CD4-positive, alpha-beta T cell treated with Interferon gamma for 1 hour (primary cell): ENCODE data around the gene ELFN2.

ENCODE experiments used
- DNase-seq: peaks from one replicate; pipeline ENCODE4 v3.0.0-alpha.2; 2020

Gene ELFN2

GRCh38 chr22:37379085-37379484 lies 48.2 kb downstream of the ELFN2 start:
- no peak for DNase-seq

GRCh38 chr22:37378642-37379058 lies 48.6 kb downstream of the ELFN2 start:
- no peak for DNase-seq

GRCh38 chr22:37377927-37378326 lies 49.4 kb downstream of the ELFN2 start:
- peak; percentile 9 for DNase-seq

GRCh38 chr22:37377138-37377537 lies 50.1 kb downstream of the ELFN2 start:
- no peak for DNase-seq

- no peak for DNase-seq
Measured at GRCh38 chr22:37376643-37377042, 50.6 kb downstream of the ELFN2 start.

- no peak for DNase-seq
Measured at GRCh38 chr22:37375801-37376200, 51.5 kb downstream of the ELFN2 start.

GRCh38 chr22:37374571-37374970 lies 52.7 kb downstream of the ELFN2 start:
- DNase-seq, result no peak

- DNase-seq, result no peak
Measured at GRCh38 chr22:37373451-37373850, 53.8 kb downstream of the ELFN2 start.

GRCh38 chr22:37371911-37372310 lies 55.4 kb downstream of the ELFN2 start:
- no peak for DNase-seq

GRCh38 chr22:37371491-37371890 lies 55.8 kb downstream of the ELFN2 start:
- no peak for DNase-seq

- peak; percentile 30 for DNase-seq
Measured at GRCh38 chr22:37370306-37370979, 56.8 kb downstream of the ELFN2 start.

- DNase-seq, result no peak
Measured at GRCh38 chr22:37369483-37369882, 57.8 kb downstream of the ELFN2 start.

GRCh38 chr22:37368058-37368457 lies 59.2 kb downstream of the ELFN2 start:
- no peak for DNase-seq

- no peak for DNase-seq
Measured at GRCh38 chr22:37366601-37367000, 60.7 kb downstream of the ELFN2 start.

- DNase-seq, result no peak
Measured at GRCh38 chr22:37365950-37366349, 61.3 kb downstream of the ELFN2 start.

GRCh38 chr22:37363261-37363992 lies 63.9 kb downstream of the ELFN2 start:
- no peak for DNase-seq

- no peak for DNase-seq
Measured at GRCh38 chr22:37362621-37363020, 64.7 kb downstream of the ELFN2 start.

- no peak for DNase-seq
Measured at GRCh38 chr22:37358917-37359316, 68.4 kb downstream of the ELFN2 start.

GRCh38 chr22:37358386-37358785 lies 68.9 kb downstream of the ELFN2 start:
- DNase-seq, result no peak

GRCh38 chr22:37357446-37358075 lies 69.7 kb downstream of the ELFN2 start:
- no peak for DNase-seq

GRCh38 chr22:37356922-37357321 lies 70.4 kb downstream of the ELFN2 start:
- no peak for DNase-seq

- DNase-seq, result no peak
Measured at GRCh38 chr22:37355174-37355573, 72.1 kb downstream of the ELFN2 start.

- DNase-seq, result no peak
Measured at GRCh38 chr22:37354670-37355069, 72.6 kb downstream of the ELFN2 start.

GRCh38 chr22:37354261-37354660 lies 73.0 kb downstream of the ELFN2 start:
- no peak for DNase-seq
